ENCODE measurements around the gene SLC25A41.
"Not testable (repeated sequence)": the region's sequence is repeated elsewhere in the genome, so short reads cannot be mapped to it uniquely, and the experiment has no call there.

Gene SLC25A41

DNA sequence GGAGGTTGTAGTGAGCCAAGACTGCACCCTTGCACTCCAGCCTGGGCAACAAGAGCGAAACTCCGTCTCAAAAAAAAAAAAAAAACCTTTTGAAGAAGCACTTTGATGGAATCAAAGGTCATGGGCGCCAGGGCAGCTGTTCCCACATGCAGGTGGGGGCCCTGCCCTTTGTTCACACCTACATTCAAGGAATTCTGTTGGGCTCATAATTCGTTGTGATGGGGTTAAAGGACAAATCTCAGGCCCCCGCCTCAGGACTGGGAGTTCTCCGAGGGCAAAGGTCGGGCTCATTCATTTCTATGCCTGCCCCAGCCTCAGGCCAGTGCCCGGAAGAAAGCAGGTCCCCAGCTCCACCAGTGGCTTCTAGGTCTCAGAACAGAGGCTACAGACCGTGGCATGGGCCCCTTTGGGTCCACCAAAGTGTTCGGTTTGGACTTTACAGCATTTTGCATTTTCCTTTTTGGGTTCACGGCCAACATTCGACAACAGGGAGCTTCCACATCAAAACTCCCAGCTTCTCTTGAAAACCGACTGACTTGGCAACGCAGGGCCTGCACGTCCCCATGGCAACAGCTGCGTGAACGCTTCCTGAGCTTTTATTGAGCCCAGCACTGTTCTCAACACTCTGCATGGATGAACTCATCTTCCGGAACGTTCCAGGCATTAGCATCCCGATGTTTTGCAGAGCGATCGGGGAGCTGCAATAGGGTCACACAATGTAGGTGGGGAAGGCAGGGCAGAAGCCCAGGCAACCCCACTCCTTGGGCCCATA lies 30.5 kb downstream of the SLC25A41 start:
- DNase-seq = peak; percentile 73

DNA sequence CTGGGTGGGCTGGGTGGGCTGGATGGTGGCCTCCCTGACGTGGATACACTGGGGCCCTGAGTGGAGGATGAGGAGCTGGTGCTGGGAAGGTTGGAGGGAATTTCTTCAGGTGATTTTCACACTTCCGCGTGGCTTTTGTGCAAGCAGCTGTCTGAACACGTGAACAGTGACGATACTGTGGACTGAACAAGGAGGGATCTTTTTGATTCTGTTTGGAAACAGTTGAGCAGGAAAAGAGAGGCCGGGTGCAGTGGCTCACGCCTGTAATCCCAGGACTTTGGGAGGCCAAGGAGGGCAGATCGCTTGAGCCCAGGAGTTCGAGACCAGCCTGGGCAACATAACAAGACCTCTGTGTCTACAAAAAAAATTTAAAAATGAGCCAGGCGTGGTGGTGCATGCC lies 31.5 kb downstream of the SLC25A41 start:
- DNase-seq = no peak

DNA sequence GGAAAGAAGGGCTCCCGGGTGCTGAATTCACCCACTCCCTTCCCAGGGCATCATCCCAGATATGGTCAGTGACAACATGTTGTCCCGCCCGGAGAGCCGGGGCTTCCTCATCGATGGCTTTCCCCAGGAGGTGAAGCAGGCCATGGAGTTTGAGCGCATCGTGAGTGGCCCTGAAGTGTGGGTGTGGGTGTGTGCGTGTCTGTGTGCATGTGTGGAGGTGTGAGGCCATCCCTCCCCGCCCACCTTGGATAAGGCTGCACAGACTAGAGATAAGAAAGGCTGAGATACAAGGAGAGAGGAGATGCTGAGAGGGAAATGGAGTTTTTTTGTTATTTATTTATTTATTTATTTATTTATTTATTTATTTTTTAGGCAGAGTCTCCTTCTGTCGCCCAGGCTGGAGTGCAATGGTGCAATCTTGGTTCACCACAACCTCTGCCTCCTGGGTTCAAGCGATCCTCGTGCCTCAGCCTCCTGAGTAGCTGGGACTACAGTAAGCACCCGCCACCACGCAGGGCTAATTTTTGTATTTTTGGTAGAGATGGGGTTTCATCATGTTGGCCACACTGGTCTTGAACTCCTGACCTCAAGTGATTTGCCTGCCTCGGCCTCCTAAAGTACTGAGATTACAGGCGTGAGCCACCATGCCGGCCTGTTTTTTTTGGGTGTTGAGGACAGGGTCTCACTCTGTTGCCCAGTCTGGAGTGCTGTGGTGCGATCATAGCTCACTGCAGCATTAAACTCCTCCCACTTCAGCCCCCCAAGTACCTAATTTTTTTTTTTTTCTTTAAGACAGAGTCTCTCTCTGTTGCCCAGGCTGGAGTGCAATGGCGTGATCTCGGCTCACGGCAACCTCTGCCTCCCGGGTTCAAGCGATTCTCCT lies 33.3 kb downstream of the SLC25A41 start:
- not testable (repeated sequence) for DNase-seq

DNA sequence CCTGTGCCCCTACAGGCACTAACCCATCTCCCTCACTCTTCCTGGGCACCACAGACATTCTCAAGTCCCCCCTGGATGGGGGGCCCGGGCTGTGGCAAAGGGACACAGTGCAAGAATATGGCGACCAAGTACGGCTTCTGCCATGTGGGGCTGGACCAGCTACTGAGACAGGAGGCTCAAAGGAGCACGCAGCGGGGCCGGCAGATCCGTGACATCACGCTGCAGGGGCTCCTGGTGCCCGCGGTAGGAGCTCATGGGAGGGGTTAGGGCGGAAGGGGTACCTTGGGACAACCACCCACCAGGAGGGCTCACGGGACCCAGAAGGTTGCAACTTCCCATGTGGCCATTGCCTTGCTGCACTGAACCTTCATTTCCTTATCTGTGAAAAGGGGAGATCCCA lies 37.3 kb downstream of the SLC25A41 start:
- DNase-seq = no peak

DNA sequence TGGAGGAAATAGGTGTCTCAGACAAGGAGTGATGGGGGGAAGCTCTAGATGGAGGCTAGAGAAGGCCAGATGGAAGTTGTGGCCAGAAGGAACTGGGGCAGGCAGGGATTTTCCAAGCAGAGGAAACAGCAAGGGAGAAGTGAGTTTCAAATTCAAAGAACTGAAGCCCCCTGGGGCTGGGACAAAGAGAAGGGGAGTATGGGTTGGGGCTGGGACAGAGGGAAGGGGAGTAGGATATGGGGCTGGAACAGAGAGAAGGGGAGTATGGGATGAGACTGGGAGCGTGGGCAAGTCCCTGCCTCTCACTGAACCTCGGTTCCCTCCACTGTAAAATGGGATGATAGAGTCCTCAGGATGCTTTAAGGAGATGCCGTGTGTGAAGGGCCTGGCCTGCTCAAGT lies 38.7 kb downstream of the SLC25A41 start:
- DNase-seq = no peak

DNA sequence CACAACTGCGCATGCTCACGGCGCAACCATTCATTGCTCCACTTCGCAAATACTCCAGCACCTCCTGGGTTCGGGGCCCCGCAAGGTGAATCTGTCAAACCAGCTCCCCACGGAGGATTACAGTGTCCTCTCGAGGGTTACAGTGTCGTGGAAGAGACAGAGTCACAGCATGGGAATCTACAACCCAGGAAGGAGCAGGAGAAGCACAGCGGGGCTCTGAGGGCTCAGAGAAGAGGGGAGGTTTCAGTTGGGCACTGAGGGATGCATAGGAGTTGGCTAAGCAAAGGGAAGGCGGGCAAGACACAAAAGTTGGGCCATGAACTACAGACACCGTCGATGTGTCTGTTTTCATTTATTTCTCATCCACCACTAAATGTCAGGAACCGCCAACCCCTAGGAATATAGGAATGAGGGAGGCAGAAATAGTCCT lies 39.6 kb downstream of the SLC25A41 start:
- DNase-seq = no peak

DNA sequence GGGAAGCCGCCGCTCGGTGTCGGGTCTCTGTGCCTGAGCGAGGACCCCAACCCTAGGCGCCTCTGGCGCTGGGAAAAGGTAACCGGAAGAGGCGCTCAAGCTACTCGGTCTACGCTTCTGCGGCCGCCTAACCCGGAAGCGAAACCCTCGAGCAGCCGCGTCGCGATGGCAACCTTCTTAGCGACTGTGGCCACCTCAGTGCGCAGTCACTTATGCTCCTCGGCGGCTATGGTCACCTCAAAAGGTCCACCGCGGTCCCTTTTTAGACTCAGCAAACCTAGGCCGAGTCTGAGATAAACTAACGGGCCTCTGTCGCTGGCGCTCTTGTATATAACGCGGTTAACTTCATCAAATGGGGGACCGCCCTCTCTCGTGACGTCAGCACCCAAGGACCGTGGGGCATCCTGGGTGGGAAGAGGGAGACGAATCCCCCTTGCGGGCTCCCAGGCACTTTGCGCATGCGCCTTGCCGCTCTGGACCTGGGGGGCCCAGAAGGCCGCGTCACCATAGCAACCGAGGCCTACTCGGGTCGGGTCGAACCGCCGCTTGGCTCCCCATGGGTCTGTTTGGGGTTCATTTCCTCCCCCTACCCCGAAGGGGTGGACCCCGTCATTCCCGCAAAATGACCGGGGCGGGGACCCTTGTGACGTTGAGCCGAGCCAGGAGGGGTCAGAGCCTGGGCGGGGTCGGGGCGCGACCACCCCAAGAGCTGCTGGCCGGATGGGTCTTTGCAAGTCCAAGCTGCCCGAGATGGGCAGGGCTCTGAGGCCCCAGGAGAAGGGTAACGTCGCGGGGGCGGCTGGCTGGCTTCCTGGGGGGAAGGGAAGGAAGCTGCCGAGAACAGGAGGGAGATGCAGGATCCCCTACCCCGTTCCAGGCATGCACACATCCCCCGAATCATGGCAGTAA lies 40.2 kb downstream of the SLC25A41 start, which contains the start of gene GTF2F1:
Gene GTF2F1 (minus strand): TSS at position 91 of the 909 bp plus-strand sequence. CDS start 169 bp downstream, outside the sequence.
- DNase-seq = peak; percentile 97

DNA sequence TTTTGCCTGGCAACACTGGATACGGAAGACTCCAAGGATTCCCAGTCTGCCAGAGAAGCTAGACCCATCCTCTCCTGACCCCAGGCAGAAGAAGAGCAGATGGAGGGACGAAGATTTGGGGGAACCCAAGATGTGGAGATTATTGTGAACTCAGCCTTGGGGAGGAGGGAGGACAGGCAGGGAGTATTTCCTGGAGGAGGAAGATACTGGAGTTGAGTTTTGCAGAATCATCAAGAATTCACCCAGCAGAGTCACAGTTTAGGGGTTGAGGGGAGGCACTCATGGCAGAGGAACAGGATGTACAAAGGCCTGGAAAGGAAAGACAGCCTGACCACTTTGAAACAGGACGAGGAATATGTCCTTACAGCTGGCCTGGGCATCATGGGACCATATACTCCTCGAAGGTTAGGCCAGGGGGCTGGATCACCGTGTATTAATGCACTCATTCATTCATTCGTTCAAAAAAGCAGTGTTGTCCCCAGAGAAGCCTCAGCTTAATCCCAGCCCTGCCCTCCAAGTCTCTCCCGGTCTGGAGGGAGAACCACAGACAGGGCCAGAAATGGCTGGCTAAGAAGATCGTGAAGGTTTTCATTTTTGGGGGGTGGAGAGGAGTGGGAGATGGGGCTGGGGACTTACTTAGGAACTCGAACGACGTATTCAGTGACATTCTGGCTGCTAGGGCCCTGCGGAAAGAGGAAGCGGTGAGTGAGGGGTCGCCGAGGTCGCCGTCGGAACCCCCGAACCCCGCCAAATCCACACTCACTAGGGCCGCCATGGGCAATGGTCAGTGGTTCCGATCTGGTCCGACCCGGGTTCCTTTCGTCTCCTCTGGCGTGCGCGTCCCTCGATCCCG lies 41.1 kb downstream of the SLC25A41 start:
- no peak for DNase-seq

DNA sequence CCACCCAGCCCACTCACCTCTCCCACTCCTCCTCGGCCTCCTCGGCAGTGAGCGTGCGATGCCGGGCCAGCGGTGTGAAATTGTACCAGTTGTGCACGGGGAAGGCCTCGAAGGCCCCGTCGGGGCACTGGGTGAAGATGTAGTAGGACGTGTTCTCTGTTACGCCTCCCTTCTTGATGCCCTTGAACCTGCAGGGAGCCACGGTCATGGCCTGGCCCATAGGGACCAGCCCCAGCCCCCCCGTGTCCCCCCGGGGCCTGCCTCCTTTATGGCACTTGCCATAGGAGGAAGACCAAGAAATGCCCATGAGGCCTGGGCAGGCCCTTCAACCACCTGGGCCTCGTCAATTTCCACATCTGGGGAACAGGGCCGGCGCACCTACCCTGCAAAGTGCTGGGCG lies 46.2 kb downstream of the SLC25A41 start:
- no peak for DNase-seq

DNA sequence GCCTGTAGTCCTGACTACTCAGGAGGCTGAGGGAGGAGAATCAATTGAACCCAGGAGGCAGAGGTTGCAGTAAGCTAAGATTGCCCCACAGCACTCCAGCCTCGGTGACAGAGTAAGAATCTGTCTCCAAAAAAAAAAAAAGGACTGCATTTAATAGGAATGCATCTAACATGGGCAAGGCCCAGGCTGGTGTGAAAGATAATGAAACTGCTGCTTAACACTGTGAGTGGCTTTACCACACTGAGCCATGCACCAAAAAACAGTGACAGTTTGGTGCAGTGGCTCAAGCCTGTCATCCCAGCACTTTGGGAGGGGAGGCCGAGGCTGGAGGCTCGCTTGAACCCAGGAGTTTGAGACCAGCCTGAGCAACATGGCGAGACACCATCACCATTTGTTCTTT lies 49.2 kb downstream of the SLC25A41 start:
- DNase-seq = no peak

DNA sequence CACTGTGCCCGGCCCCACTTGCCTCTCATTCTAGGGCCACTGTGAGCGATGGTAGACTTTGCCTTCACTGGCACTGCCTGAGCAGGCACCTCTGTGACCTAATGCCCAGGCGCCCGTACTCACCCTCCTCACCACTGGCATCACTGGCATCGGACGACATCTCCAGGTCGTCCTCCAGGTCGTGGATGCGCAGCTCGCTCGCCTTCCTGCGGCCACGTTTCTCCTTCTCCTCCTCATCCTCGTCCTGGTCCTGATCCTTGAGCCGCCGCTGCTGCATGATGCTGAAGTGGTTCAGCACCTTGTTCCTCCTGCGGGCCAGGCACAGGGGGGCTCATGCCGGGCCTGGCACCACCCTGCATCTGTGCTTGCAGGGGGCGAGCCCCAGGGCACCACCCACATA lies 50.4 kb downstream of the SLC25A41 start:
- DNase-seq = no peak

DNA sequence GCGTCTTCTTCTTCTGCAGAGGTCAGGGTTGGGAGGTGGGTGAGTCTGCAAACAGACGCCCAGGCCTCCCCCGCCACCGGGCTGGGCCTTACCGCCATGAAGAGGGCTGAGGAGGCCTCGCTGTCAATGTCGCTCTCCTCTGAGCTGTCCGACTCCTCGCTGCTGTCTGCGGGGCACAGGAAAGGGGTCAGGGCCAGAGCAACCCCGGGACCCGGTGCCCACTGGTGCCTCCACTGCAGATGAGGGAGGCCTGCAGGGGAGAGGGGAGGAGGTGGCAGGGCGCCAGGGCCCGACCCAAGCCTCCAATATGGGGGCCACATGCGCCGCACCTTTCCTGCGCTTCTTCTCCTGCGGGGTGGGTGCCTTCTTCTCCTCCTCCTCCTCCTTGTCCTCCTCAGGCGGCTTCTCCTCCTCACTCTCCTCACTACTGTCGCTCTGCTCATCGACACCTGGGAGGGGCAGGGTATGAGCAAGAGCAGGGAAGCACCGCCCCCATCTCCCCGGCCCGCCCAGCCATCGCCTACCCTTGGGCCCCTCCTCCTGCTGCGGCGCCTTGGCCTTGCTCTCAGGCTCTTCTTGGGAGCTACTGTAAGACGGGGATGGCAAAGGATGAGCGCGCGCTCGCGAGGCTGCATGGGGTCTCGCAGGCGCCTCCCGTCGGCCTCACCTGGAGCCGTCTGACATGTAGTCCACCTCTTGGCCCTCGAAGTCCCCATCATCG lies 52.4 kb downstream of the SLC25A41 start:
- DNase-seq = no peak

DNA sequence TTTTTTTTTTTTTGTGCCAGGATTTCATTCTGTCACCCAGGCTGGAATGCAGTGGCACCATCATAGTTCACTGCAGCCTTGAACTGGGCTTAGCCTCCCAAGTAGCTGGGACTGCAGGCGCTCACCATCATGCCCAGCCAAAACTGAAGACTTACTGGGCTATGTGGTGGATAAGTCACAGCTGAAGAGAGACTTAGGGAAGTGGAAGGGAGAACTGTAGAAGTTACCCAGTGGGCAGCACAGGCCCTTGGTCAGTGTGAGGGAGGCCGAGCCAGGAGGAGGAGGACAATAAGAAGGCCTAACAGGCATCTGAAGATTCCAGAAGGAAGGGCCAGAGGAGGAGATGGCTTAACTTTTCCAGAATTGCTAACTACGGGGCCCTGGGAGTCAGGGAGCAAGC lies 53.8 kb downstream of the SLC25A41 start:
- no peak for DNase-seq

DNA sequence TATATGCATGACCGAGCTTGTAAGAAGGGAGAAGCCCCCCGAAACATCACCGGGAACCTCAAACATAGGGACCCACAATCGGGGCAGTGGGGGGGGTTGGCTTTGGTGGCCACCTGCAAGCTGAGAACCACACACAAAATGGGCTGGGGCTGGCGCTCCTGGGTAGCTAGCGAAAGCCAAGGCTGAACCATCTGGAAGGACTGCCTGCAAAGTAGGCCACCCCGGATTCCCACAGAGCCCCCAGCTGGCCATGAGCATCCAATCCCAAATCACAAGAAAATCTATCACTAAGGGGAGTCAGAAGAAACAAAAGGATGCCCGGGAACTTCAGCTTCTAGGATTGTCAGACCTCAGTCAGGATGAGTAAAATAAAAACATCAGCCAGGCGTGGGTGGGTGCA lies 55.1 kb downstream of the SLC25A41 start:
- DNase-seq = no peak

DNA sequence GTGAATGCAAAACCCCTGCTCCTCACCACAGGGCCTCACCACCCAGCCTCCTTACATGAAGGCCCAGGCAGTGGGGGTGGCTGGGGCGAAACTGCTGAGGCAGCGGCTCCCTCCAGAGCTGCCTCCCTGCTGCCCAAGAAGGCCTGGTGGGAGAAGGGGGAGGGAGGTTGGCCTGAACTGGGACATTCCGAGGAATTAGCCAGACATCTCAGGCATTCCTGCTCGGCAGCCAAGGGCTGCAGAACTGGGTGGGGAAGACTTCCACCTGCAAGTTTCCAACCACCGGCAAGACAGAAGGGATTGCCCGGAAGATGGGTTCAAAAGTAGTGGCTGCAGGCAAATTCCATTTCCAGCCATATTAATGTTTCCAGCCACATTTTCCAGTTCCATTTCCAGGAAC lies 55.5 kb downstream of the SLC25A41 start:
- DNase-seq = peak; percentile 69

DNA sequence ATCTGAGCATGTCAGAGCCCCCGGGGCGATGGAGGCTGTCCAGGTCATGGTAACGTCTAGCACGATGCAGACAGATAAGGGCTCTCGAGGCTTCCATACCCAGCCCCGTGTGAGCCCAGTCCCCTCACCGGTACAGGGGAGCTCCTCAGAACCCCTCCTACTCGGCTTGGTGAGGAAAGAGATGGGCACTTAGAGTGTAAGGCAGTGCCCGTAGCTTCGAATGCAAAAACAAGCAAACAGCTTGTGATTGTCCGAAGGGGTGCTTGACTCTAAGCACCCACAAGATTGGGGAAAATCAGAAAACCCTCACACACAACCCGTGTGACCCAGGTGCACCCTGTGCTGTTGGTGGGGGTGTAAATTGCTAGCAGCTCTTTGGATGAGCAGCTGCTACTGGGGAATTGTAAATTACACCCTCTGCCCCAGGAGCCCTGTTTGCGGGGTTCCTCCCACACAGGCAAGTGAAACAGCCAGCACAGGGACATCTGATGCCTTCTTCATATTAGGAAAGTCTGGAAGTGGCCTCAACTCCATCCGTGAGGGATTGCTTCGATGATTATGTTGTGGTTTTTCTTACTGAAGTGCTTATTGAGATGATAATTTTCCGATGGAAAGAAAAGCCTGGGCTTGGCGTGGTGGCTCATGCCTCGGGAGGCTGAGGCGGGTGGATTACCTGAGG lies 56.9 kb downstream of the SLC25A41 start:
- no peak for DNase-seq
